HG02678 (cell line): ENCODE results near the gene TTL.

ENCODE experiments used
- ATAC-seq: cut with Tn5 transposase; IDR thresholded peaks from one replicate; pipeline ENCODE4 v1.9.1; 2021; ENCODE audit warnings: mild to moderate bottlenecking, moderate library complexity; ENCODE audit not compliant: unreplicated experiment

Gene TTL

DNA sequence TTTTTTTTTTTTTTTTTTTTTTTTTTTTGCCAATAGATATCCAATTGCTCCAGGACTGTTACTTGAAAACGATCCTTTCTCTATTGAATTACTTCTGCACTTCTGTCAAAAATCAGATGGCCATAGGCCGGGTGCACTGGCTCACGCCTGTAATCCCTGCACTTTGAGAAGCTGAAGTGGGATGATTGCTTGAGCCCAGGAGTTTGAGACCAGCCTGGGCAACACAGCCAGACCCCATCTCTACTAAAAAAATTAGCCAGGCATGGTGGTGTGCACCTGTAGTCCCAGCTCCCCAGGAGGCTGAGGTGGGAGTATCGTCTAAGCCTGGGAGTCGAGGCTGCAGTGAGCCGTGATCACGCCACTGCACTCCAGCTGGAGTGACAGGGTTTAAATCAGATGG, 98.1 kb downstream of the TTL start:
- ATAC-seq, result no peak

- no peak for ATAC-seq
Observed at GRCh38 chr2:112582314-112582746, 100.4 kb downstream of the TTL start.

- no peak for ATAC-seq
Observed at GRCh38 chr2:112583497-112584133, 101.7 kb downstream of the TTL start.

GRCh38 chr2:112584134-112584890, 102.4 kb downstream of the TTL start, which contains the start of gene CHCHD5:
TSS of gene CHCHD5 (plus strand) at chr2:112584609. CDS start at chr2:112584648, 39 bp downstream.
- ATAC-seq, result peak; percentile 88

- no peak for ATAC-seq
Observed at GRCh38 chr2:112584891-112585250, 102.9 kb downstream of the TTL start.

DNA sequence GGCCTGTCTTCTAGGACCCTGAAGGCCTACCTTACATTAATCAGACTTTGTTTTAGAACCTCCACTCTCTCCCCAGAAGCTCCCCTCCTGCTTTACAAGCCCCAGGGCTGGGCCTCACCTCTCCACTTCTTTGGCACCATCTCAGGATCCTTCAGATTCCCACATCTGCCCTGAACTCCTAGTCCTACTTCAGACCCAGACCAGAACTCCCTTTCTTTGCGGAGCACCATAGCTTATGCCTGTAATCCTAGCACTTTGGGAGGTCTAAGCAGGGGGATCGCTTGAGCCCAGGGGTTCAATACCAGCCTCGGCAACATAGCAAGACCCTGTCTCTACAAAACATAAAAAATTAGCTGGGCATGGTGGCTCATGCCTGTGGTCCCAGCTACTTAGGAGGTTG, 103.4 kb downstream of the TTL start:
- no peak for ATAC-seq

- ATAC-seq, result no peak
Observed at GRCh38 chr2:112585873-112586464, 104.0 kb downstream of the TTL start.

DNA sequence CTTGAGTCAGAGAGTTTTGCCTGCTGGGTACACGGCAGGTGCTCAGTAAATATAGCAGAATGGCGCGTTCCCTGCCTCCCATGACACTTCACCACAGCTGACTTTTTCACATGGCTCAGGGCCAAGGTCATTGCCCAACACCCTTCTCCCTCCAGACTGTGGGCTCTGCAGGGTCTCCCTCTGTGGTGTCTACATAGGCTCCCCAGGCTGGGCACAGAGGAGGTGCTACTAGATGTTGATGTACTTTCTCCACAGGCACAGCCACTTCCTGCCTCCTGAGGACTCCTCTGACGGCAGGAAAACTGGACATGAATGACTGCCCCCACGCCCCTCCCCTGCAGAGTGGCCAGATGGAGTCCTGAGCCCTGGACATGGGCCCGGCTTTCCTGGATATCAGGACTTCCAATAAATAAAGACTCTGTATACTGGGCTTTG, 106.7 kb downstream of the TTL start:
- no peak for ATAC-seq
